ENCODE data around the gene ZNF574. TPM values are rescaled to one million over a fixed set of nuclear protein-coding genes. Genes with fewer than 3 reads are reported as not detected.

Gene ZNF574
- total RNA-seq, 1 experiment from 2014 or later, result 24.6 TPM

DNA sequence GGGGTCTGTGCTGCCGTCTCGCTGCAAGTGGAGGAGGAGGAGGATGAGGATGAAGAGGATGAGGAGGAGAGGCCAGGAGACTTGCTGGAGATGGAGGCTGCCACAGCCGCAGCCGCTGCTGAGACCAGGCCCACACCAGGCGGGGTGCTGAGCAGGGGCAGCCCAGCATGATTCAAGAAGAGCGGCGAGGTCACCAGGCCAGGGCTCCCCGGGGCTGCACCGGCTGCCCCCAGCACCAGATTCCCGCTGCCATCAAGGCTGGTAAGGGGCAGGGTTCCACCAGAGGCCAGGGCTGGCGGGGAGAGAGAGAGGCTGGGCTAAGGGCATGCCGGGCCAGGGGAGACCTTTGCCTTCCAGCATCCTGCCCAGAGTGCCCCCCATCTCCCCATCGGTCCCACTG lies 15.3 kb downstream of the ZNF574 start:
- no peak for TF ChIP-seq EZH2phosphoT487 (IDR thresholded peaks at IDR 0.05; ENCODE audit: borderline replicate concordance)
- no peak for TF ChIP-seq ELF1 (IDR thresholded peaks at IDR 0.05; ENCODE audit: borderline replicate concordance, low read depth)
- TF ChIP-seq SIN3A (IDR thresholded peaks at IDR 0.05; ENCODE audit: low read depth), result no peak
- TF ChIP-seq CBX3 (IDR thresholded peaks at IDR 0.05; ENCODE audit: low read depth), result no peak
- no peaks in the 10 kb centered on the region for H3K79me2 ChIP-seq (ENCODE audit: insufficient read depth, low read length)
- no peaks in the 10 kb centered on the region for H3K27me3 ChIP-seq (ENCODE audit: insufficient read depth, low read length)
- peaks cover 0 to 30% of the 10 kb centered on the region in 2 experiments; a peak in 2 of 4 replicates for H3K4me1 ChIP-seq (ENCODE audit: control insufficient read depth in 1 of 2, insufficient read depth in 2 of 2, low read length in 2 of 2)
- no peaks in the 10 kb centered on the region for H4K20me1 ChIP-seq (ENCODE audit: insufficient read depth)
- no peak for DNase-seq (ENCODE audit: low read depth, low spot score)
- 0 out of 2 replicates have a peak overlapping the region, but pooled peaks have one; percentile 29 for H3K4me2 ChIP-seq (ENCODE audit: low read length)
- ChIA-PET RAD21 (ENCODE audit: low non-redundant PET in 1 of 2, low total read pairs in 2 of 2, uncharacterized antibody in 2 of 2, unreplicated experiment in 2 of 2) (no interaction called here), CTCF (interaction anchor here (1.0 kb wide), 1 partner anchor 10 kb away, joined by 4 read pairs; no protein-coding TSS in a partner anchor), POLR2A (no interaction called here)
- no peaks in the 10 kb centered on the region for H3K9me3 ChIP-seq (ENCODE audit: control insufficient read depth in 1 of 2, insufficient read depth in 1 of 2, low read depth in 1 of 2, low read length in 2 of 2)
- ATAC-seq, result no peak
- no peak overlapping the region for H3K27ac ChIP-seq (ENCODE audit: low read depth, low read length)
- no peaks in the 10 kb centered on the region for H3K36me3 ChIP-seq (ENCODE audit: control insufficient read depth in 1 of 2, insufficient read depth in 2 of 2, low read length in 2 of 2)
- no peak overlapping the region for H3K9ac ChIP-seq (ENCODE audit: low read length)
- intact Hi-C loops (cut with micrococcal nuclease), result loop anchor here (10.0 kb wide), 1 partner anchor 96 kb away; the partner anchor contains the start of gene ATP1A3
- BruUV-seq (replicated peaks), result no TSS peak
- no peak overlapping the region for H3K4me3 ChIP-seq (replicated peaks in 1 of 2; ENCODE audit: low read depth in 1 of 2, low read length in 2 of 2)
- no peaks in the 10 kb centered on the region for H3K9me2 ChIP-seq (ENCODE audit: insufficient read depth)
- no peak overlapping the region for H2AFZ ChIP-seq (ENCODE audit: low read depth, low read length, poor library complexity, severe bottlenecking)

DNA sequence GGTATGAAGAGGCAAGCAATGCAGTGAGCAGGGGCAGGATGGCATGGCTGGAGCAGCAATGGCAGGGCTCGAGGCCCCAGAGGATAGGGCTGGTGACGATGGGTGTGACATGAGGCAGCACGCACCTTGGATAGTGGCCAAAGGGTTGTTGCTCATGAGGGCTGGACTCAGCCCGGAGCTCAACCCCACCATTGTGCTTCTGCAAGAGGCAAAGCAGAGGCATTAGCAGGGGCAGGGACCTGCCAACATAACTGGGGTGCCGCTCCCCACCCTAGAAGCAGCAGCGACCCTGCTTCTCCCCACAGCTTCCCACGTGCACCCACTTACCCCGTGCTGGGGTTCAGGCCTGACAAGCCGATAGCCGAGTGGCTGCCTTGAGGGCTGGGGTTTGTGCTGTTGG lies 15.8 kb downstream of the ZNF574 start:
- H2AFZ ChIP-seq (ENCODE audit: low read depth, low read length, poor library complexity, severe bottlenecking), result no peak overlapping the region
- no peak overlapping the region for H3K9ac ChIP-seq (ENCODE audit: low read length)
- no peaks in the 10 kb centered on the region for H3K9me3 ChIP-seq (ENCODE audit: control insufficient read depth in 1 of 2, insufficient read depth in 1 of 2, low read depth in 1 of 2, low read length in 2 of 2)
- DNase-seq (ENCODE audit: low read depth, low spot score) (no peak), ATAC-seq (peak; percentile 60)
- H3K27ac ChIP-seq (ENCODE audit: low read depth, low read length), result no peak overlapping the region
- intact Hi-C loops (cut with micrococcal nuclease), result loop anchor here (10.0 kb wide), 1 partner anchor 97 kb away; the partner anchor contains the start of gene ATP1A3
- ChIA-PET RAD21 (ENCODE audit: low non-redundant PET in 1 of 2, low total read pairs in 2 of 2, uncharacterized antibody in 2 of 2, unreplicated experiment in 2 of 2) (interaction anchor here in 1 of 2 experiments (0.6 kb wide), 1 partner anchor 33 kb away, joined by 3 read pairs; no protein-coding TSS in a partner anchor), CTCF (interaction anchor here (0.7 to 1.0 kb wide), 3 partner anchors 10 to 57 kb away, joined by 4 to 5 read pairs (median 4); partner anchors contain the start of gene ZNF574), POLR2A (interaction anchor here (0.6 kb wide), 1 partner anchor 15 kb away, joined by 3 read pairs; no protein-coding TSS in a partner anchor)
- H3K4me2 ChIP-seq (ENCODE audit: low read length), result 0 out of 2 replicates have a peak overlapping the region, but pooled peaks have one; percentile 29
- no peaks in the 10 kb centered on the region for H4K20me1 ChIP-seq (ENCODE audit: insufficient read depth)
- H3K27me3 ChIP-seq (ENCODE audit: insufficient read depth, low read length), result no peaks in the 10 kb centered on the region
- TF ChIP-seq POLR2A (IDR thresholded peaks at IDR 0.05; ENCODE audit: borderline replicate concordance, extremely low read depth, insufficient read depth, insufficient read length) (no peak), EZH2phosphoT487 (IDR thresholded peaks at IDR 0.05; ENCODE audit: borderline replicate concordance) (no peak)
- TF ChIP-seq, protein P1, sequence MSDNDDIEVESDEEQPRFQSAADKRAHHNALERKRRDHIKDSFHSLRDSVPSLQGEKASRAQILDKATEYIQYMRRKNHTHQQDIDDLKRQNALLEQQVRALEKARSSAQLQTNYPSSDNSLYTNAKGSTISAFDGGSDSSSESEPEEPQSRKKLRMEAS (IDR thresholded peaks at IDR 0.05), result peak; percentile 78
- no TSS peak for BruUV-seq (replicated peaks)
- H3K4me3 ChIP-seq (replicated peaks in 1 of 2; ENCODE audit: low read depth in 1 of 2, low read length in 2 of 2), result no peak overlapping the region
- no peaks in the 10 kb centered on the region for H3K79me2 ChIP-seq (ENCODE audit: insufficient read depth, low read length)
- no peaks in the 10 kb centered on the region for H3K9me2 ChIP-seq (ENCODE audit: insufficient read depth)
- peaks cover 0 to 30% of the 10 kb centered on the region in 2 experiments; a peak in 2 of 4 replicates for H3K4me1 ChIP-seq (ENCODE audit: control insufficient read depth in 1 of 2, insufficient read depth in 2 of 2, low read length in 2 of 2)
- no peaks in the 10 kb centered on the region for H3K36me3 ChIP-seq (ENCODE audit: control insufficient read depth in 1 of 2, insufficient read depth in 2 of 2, low read length in 2 of 2)

Data from HCT116 (cell line).